ENCODE measurements around the gene CLMN. TPM values are rescaled to one million over a fixed set of nuclear protein-coding genes. Genes with fewer than 3 reads are reported as not detected.

The CLMN gene
- total RNA-seq, 4 donors from 2014 or later = 3.8 to 10.0 (median 5.3) TPM

GRCh38 chr14:95331708-95332408 is 12.2 kb upstream of the CLMN start:
- Histone ChIP-seq H3K9me3 (peaks cover 0 to 6% (median 0%) of the 10 kb centered on the region in 3 donors), H3K4me3 (no peak overlapping the region), H3K27ac (no peak overlapping the region), H3K36me3 (no peaks in the 10 kb centered on the region), H3K4me1 (no peaks in the 10 kb centered on the region), H3K27me3 (peaks cover 11% of the 10 kb centered on the region)
- TF ChIP-seq EP300 (IDR thresholded peaks at IDR 0.05) = no peak
- ATAC-seq = no peak
- WGBS, 2 donors (ENCODE audit: low coverage in 1 of 2) = 75% methylated on average over 6 of the region's 10 CpGs; no CpG with 5 or more reads in 1 of the 2 donors

GRCh38 chr14:95330591-95331370 is 11.1 kb upstream of the CLMN start:
- Histone ChIP-seq H3K9me3 (peaks cover 0 to 6% (median 0%) of the 10 kb centered on the region in 3 donors), H3K27ac (no peak overlapping the region), H3K4me1 (no peaks in the 10 kb centered on the region), H3K36me3 (no peaks in the 10 kb centered on the region), H3K4me3 (no peak overlapping the region), H3K27me3 (peaks cover 4% of the 10 kb centered on the region)
- TF ChIP-seq EP300 (IDR thresholded peaks at IDR 0.05) (no peak), CTCF (IDR thresholded peaks at IDR 0.05) (no peak), POLR2A (IDR thresholded peaks at IDR 0.05) (no peak), POLR2AphosphoS5 (IDR thresholded peaks at IDR 0.05) (no peak)
- 77 to 83% methylated on average over 6 of the region's 20 CpGs for WGBS, 2 donors (ENCODE audit: low coverage in 1 of 2)
- no peak for ATAC-seq

- Histone ChIP-seq H3K4me3 (no peak overlapping the region), H3K27me3 (peaks cover 1% of the 10 kb centered on the region), H3K27ac (no peak overlapping the region), H3K36me3 (no peaks in the 10 kb centered on the region), H3K9me3 (peaks cover 0 to 4% (median 0%) of the 10 kb centered on the region in 3 donors), H3K4me1 (no peaks in the 10 kb centered on the region)
- TF ChIP-seq POLR2AphosphoS5 (IDR thresholded peaks at IDR 0.05) (no peak), CTCF (IDR thresholded peaks at IDR 0.05) (no peak), EP300 (IDR thresholded peaks at IDR 0.05) (no peak), POLR2A (IDR thresholded peaks at IDR 0.05) (no peak)
- 75 to 88% methylated on average over 5 to 8 of the region's 9 CpGs for WGBS, 2 donors (ENCODE audit: low coverage in 1 of 2)
- no peak for ATAC-seq
Observed at GRCh38 chr14:95329941-95330340, 10.2 kb upstream of the CLMN start.

- no peak overlapping the region for H3K4me3 ChIP-seq
- no peaks in the 10 kb centered on the region for H3K9me3 ChIP-seq
- ATAC-seq = no peak
- H3K27ac ChIP-seq = no peak overlapping the region
- 61 to 66% methylated on average over 13 of the region's 13 CpGs for WGBS, 2 donors (ENCODE audit: low coverage in 1 of 2)
- no peaks in the 10 kb centered on the region for H3K4me1 ChIP-seq
- no peaks in the 10 kb centered on the region for H3K36me3 ChIP-seq
- H3K27me3 ChIP-seq = no peaks in the 10 kb centered on the region
- TF ChIP-seq EP300 (IDR thresholded peaks at IDR 0.05) (no peak), CTCF (IDR thresholded peaks at IDR 0.05) (no peak), POLR2A (IDR thresholded peaks at IDR 0.05) (no peak), POLR2AphosphoS5 (IDR thresholded peaks at IDR 0.05) (no peak)
Observed at GRCh38 chr14:95328729-95329503, 9.2 kb upstream of the CLMN start.

All from gastroesophageal sphincter (tissue), 4 donors.